ENCODE measurements around the gene ZBED4. TPM values are rescaled to one million over a fixed set of nuclear protein-coding genes. Genes with fewer than 3 reads are reported as not detected.

ZBED4 gene
- total and polyA plus RNA-seq, 2 of the 13 experiments (the other 11 are each of a cell fraction or from before 2014, with no cell fraction given): 5.4 to 9.6 TPM

GRCh38 chr22:49899530-49899929 is 45.9 kb downstream of the ZBED4 start:
- Histone ChIP-seq H3K4me1 (ENCODE audit: insufficient read depth, low read length) (no peaks in the 10 kb centered on the region), H3K27me3 (ENCODE audit: control insufficient read depth in 1 of 2, insufficient read depth in 2 of 2, low read length in 2 of 2) (no peaks in the 10 kb centered on the region), H3K27ac (ENCODE audit: extremely low read length, insufficient read depth, low read length) (no peak overlapping the region), H2AFZ (ENCODE audit: low read length) (no peak overlapping the region), H3K9ac (ENCODE audit: insufficient read depth, low read depth, low read length) (no peak overlapping the region), H3K36me3 (replicated peaks in 1 of 2; ENCODE audit: control insufficient read depth in 1 of 2, insufficient read depth in 2 of 2, low read length in 2 of 2) (peaks cover 1 to 19% of the 10 kb centered on the region in 2 experiments; a peak in 3 of 5 replicates), H3K4me2 (ENCODE audit: low read depth, low read length) (no peak overlapping the region), H4K20me1 (ENCODE audit: insufficient read depth, low read length) (peaks cover 3% of the 10 kb centered on the region; the same call in 1 of the 2 replicates), H3K79me2 (ENCODE audit: insufficient read depth, low read length) (no peaks in the 10 kb centered on the region), H3K4me3 (replicated peaks in 1 of 3; ENCODE audit: insufficient read depth in 1 of 3, low read depth in 2 of 3, low read length in 3 of 3) (no peak overlapping the region), H3K9me3 (ENCODE audit: low read length) (no peaks in the 10 kb centered on the region)
- WGBS (ENCODE audit: low lambda C conversion rate): 97% methylated on average over 6 of the region's 6 CpGs
- BruUV-seq (replicated peaks): no TSS peak
- FAIRE-seq (no peak), ATAC-seq (no peak), DNase-seq (ENCODE audit: low spot score) (no peak)
- ChIA-PET POLR2A (no interaction called here), CTCF (ENCODE audit: low intra/inter-chr PET ratio, low total read pairs) (no interaction called here)
- in situ Hi-C loops (cut with HindIII; ENCODE audit: extremely low pct_ligation_motif_present, low pct_unique_long_range_greater_than_20kb): no loop called here
- intact Hi-C loops (cut with micrococcal nuclease; ENCODE audit: unreplicated experiment): no loop called here
- TF ChIP-seq TOE1 (CRISPR knock-in tag; IDR thresholded peaks at IDR 0.05) (no peak), ZNF75D (CRISPR knock-in tag; IDR thresholded peaks at IDR 0.05; ENCODE audit: borderline replicate concordance) (no peak), GLI4 (CRISPR knock-in tag; IDR thresholded peaks at IDR 0.05; ENCODE audit: borderline replicate concordance) (no peak), MAX (IDR thresholded peaks at IDR 0.05) (no peak), KLF9 (CRISPR knock-in tag; IDR thresholded peaks at IDR 0.05; ENCODE audit: low read depth) (no peak), ZNF124 (CRISPR knock-in tag; IDR thresholded peaks at IDR 0.05) (no peak), DBP (CRISPR knock-in tag; IDR thresholded peaks at IDR 0.05; ENCODE audit: not compliant biosample characterization) (no peak), MIXL1 (CRISPR knock-in tag; IDR thresholded peaks at IDR 0.05) (no peak), ZNF329 (CRISPR knock-in tag; IDR thresholded peaks at IDR 0.05; ENCODE audit: low read depth) (no peak), RFXAP (CRISPR knock-in tag; IDR thresholded peaks at IDR 0.05; ENCODE audit: borderline replicate concordance) (no peak), ISL2 (CRISPR knock-in tag; IDR thresholded peaks at IDR 0.05) (no peak), MAFG (CRISPR knock-in tag; IDR thresholded peaks at IDR 0.05) (no peak), KDM4B (CRISPR knock-in tag; IDR thresholded peaks at IDR 0.05) (no peak)

Data from HepG2 (cell line).